Hepatic stellate cell (primary cell): ENCODE measurements around the gene PJA2.
"Not testable (repeated sequence)": the region's sequence is repeated elsewhere in the genome, so short reads cannot be mapped to it uniquely, and the experiment has no call there.

ENCODE experiments used
- DNase-seq: peaks from one replicate; pipeline ENCODE4 v3.0.0; 2011; ENCODE audit warnings: low spot score

Gene PJA2, protein sequence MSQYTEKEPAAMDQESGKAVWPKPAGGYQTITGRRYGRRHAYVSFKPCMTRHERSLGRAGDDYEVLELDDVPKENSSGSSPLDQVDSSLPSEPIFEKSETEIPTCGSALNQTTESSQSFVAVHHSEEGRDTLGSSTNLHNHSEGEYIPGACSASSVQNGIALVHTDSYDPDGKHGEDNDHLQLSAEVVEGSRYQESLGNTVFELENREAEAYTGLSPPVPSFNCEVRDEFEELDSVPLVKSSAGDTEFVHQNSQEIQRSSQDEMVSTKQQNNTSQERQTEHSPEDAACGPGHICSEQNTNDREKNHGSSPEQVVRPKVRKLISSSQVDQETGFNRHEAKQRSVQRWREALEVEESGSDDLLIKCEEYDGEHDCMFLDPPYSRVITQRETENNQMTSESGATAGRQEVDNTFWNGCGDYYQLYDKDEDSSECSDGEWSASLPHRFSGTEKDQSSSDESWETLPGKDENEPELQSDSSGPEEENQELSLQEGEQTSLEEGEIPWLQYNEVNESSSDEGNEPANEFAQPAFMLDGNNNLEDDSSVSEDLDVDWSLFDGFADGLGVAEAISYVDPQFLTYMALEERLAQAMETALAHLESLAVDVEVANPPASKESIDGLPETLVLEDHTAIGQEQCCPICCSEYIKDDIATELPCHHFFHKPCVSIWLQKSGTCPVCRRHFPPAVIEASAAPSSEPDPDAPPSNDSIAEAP

DNA sequence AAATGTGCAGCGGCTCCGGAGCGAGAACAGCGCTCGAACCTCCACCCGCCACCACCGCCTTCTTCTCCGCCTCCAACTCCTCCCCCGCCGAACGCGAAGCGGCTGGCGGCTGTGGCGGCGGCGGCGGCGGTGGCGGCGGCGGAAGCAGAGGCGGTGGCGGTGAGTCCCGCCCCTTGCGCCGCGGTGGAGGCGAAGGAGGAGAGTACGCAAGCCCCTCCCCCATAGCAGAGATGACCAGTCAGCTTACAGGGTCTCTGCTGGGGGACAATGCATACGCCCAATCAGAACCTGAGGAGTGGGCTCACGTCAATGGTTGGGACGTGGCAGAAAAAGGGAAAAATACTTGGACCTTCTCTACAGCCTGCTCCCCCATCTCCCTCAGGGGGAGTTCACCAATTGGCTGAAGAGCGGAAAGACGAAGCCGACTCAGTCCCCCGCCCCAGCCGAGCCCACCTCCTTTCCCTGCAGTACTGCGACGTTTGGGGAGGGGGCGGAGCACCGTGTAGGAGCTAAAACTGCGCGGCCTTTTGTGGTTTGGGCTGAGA is at the start of gene PJA2:
PJA2 (minus strand) TSS at position 131 of the 545 bp plus-strand sequence. CDS start 26,541 bp downstream, outside the sequence.
- peak; percentile 95 for DNase-seq

DNA sequence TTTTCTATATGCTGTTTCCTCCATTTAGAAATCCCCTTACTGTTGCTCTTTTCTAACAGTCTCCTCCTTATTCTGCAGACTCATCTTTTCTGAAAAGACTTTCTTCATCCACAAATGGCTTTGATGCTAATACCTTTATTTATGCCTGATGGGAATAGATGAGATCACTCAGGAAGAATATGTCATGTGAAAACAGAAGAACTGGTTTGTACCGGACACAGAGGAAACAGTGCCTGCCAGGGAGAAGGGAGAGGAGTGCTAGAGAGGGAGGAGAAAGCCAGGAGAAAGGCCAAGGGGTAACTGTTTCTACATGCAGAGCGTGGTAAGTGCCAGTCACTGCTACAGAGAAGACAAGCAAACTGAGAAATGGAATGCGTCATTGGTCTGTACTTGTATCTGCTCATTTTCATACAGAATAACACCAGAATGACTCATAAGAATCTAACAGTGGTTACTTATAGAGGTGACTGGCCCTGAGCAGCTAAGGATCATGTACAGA is 45.9 kb upstream of the PJA2 start:
- DNase-seq = peak; percentile 75

DNA sequence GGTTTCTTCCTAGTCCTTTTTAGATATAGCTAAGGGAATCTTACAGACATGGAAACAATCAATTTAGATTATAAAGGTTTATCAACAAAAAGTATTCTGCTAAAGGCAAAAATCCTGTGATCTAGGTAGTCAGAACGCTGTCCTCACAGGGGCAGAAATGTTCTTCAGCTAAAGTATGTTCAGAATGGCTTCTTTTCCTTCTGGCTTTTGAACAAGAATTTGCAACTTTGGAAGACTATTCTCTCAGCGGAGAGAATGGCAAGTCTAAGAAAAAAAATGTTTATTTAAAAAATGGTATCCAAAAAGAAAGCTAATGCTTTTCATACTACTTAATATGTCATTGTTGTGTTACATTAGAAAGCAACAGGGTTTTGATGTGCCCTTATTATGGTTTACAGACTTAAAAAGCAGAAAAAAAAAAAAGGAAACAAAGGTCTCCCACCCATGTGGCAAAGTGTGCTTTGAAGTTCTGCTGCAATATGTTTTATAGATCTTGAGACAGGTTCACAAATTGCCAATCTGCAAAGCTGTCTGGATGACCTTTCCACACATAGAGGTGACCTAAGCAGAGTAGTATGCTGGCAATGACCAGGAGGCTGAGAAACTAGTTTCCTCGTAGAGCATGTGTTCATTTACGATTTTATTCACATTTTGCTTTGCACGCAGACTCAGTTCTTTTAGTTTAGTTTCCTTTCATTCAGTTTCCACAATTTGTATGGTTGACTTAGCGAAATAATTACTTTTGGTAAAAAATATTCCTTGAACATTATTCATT is 45.1 kb upstream of the PJA2 start:
- no peak for DNase-seq

DNA sequence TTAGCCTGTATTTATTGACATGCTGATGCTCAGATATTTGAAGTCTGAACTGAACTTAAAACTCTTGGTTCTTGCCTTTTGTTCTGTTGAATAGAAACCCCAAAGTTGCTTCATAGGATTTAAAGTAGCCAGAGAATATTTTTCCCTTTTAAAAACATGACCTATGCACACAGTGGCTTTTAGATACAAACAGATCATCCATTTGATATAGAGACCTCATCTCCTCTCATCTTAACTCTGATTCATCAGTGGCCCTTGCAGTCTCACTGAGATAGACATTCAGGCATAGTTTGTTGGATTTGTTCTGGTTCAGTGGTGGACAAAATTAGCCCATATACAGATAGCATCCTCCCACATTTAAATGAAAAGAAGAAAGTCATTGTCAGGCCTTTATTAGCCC is 43.5 kb upstream of the PJA2 start:
- DNase-seq = no peak

DNA sequence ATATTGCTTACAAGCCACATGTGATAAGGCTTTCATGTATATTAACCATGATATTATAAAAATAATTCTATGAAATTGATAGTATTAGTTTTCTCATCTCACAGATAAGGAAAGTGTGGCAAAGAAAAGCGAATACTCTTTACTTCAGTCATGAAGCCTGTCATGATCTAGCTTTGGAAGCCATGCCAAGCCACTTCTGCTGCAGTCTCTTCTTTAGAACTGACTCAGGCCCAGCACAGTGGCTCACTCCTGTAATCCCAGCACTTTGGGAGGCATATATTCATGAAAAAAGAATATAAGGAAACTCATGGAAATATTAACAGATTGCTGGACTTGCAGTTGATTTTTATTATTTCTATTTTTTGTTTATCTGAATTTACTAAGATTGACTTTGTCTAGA is 42.9 kb upstream of the PJA2 start:
- no peak for DNase-seq

DNA sequence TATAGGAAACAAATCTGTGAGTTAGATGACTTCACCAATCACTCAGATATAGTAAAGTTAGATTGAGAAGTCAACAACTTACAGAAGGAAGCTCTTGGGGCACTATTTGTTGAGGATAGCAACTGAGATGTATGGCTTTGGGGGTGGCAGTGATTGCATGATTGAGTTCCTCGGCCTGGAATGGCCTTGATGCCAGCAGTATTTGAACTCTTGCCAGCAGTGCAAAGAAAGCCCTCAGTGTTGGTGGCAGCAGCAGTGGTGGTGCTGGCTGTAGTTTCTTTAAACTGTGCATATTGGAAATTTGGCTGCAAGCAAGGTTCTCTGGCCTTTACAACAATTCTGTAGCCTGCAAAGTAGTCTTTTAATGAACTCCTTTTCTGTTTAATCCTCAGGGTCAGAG is 41.4 kb upstream of the PJA2 start:
- DNase-seq = no peak

DNA sequence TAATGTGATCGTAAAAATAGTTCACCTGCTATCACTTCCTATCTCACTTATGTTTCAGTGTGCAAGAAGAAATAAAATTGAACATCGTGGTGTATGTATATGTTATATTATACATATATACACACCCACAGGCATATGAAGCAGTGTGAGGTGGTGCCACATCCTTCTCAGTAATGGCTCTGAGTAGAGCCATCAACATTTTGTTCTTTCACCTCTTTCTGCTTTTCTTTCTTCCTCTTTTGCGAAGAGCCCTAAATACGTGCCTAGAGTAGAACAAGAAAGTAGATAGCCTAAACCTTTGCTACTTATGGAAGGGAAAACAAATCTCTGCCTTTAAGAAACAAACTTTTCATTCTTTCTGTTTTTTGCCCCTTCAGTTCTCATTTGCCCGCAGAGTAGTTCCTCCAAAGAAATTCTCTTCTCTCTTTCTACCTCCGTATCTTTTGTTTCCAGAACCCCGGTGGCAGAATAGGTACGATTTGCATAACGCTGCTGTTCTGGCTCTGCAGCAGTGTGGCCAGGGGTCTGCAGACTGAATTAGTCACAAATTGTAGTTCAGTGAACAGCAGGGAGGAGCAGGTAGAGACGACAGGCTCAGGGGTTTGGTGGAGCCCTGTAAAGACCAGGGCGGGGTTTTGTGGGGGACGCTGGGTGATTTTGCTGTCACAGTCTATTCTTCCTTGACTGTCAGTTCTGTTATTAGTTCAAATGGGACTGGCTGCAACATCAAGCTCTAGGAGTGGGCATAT is 40.5 kb upstream of the PJA2 start:
- DNase-seq = no peak

DNA sequence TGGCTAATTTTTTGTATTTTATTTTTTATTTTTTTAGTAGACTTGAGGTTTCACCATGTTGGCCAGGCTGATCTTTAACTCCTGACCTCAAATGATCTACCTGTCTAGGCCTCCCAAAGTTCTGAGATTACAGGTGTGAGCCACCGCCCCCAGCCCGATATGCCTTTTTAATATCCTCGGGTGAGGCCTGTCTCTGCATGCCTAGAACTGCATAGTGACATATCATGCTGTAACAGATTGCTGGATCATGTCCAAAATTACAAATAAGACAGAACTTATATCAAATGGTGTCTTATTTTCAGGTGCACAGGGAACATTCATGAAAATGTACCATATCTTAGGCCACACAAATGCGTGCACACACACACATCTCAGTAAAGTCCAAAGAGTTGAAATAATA is 39.1 kb upstream of the PJA2 start:
- DNase-seq = no peak

DNA sequence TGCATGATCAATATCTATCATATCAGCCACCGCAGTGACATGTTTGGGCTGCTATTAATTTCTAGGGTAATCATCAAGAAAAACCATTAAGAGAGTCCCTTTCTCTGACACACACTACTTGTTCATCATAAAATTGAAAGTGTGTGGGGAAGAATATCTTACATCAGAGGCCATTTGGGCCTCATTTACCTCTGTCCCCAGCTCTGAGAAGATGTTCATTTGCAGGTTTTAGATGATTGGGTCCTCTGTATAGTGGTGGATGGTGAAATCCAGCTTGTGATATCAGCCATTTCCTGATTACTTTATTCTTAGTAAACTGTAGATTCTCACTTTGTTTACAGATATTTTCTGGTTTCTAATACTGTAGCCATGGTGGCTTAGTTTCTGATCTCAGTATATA is 29.8 kb upstream of the PJA2 start:
- no peak for DNase-seq

DNA sequence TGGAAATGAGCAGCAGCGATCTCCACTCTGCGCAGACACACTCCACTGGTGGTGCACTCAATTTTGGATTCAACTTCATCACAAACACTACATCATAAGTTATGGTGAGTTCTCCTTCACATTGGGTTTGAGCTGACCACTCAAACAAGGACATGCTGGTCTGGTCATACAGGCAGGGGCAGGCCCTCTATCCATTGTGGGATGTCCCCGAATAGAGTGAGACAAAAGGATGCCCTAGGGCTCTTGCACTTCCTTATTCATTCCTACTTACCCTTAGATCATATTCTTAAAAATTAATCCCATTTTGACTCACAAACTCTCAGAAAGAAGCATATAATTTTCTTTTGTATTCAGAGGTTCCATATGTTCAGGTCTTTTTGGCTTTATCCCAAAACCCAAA is 16.3 kb upstream of the PJA2 start:
- no peak for DNase-seq

DNA sequence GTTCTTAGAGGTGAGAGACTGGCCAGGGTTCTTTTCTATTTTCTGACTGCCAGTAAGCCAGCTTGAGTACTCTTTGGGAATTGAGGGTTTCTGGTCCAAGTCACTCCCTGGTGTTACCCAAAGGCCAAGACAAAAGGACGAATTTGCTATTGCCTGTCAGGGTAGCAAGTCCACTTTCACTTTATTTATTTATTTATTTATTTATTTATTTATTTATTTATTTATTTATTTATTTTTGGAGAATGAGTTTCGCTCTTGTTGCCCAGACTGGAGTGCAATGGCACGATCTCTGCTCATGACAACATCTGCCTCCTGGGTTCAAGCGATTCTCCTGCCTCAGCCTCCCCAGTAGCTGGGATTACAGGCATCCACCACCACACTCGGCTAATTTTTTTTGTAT is 15.7 kb upstream of the PJA2 start:
- DNase-seq = not testable (repeated sequence)

DNA sequence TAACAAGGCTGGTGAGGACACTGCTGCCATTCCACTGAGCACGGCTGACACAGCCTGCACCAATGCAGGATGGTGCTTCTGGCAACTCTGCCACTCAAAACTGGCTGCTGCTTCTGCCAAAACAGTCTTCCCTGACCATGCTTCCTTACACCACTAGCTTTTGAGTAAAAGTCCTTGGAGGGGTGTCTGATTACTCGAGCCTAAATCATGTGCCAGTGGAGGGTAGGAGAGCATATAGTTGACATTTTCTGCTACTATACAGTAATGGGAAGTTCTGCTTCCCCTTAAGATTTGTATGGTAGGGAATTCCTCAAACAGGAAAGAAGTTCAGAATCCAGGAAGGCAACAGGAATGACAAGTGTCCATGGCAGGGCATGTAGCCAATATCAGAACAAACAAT is 12.2 kb upstream of the PJA2 start:
- DNase-seq = no peak

DNA sequence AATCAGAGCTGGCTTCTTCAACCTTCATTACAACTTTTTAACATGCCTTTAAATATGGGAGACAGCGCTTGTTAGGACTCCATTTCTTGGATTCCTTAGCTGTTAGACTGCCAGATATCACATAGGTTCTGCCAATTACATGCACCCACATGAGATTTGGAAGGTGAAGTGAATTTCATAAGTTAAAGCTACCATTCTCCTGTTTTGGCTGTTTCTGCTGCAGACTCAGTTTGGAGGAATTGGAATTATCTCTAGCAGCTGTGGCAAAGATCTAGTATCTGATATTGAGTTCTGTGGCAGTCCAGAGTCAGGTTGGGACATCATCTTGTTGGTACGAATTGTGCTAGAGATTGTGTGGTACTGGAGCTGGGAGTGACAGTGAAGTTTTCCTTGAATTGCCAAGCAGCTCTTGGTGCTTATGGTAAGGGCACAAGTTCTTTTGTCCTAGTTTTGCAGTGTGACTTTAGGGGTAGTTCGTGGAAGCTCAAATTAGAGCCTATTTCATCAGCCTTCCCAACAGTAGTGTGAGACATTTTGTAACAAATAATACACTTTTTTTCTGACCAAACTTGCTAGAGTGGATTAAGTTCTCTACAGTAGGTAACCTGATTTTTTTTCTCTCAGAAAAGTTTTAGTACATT is 9.1 kb upstream of the PJA2 start:
- no peak for DNase-seq

DNA sequence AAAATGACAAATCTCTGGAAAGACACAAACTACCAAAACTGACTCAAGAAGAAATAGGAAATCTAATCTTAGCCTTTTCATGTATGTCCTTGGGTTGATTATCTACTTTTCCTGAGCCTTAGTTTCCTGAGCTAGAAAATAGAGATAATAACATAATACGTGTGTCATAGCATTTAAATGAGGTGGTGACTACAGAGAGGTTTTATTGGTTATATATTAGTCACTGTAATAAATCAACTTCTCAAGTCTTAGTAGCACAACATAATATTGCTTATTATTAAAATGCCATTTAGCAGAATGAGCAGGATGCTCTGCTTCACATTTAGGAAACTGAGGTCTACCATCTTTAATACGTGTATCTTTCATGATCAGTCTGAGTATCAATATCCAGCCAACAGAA is 7.1 kb upstream of the PJA2 start:
- DNase-seq = no peak

DNA sequence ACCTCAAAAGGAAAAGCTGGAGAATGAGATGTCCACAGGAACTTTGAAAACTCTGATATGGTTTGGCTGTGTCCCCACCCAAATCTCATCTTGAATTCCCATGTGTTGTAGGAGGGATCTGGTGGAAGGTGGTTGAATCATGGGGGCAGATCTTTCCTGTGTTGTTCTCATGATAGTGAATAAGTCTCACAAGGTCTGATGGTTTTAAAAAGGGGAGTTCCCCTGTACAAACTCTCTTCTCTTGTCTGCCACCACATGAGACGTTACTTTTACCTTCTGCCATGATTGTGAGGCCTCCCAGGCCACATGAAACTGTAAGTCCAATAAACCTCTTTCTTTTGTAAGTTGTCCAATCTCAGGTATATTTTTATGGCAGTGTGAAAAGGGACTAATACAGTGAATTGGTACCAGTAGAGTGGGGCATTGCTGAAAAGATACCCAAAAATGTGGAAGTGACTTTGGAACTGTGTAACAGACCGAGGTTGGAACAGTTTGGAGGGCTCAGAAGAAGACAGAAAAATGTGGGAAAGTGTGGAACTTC is 4.2 kb upstream of the PJA2 start:
- not testable (repeated sequence) for DNase-seq

DNA sequence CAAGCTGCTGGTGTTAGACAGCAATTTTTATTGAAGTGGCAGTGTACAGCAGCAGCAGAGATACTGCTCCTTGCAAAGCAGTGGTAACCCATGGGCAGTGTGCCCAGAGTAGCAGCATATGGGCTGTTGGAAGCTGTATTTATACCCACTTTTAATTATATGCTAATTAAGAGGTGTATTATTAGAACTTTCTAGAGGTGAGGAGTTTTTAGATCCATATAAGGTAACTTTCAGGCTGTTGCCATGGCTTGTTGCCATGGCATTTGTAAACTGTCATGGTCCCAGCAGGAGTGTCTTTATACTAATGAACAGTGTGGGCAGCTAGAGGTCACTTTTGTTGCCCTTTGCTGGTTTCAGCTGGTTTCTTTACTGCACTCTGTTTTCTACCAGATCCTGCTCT is 3.7 kb upstream of the PJA2 start:
- no peak for DNase-seq

DNA sequence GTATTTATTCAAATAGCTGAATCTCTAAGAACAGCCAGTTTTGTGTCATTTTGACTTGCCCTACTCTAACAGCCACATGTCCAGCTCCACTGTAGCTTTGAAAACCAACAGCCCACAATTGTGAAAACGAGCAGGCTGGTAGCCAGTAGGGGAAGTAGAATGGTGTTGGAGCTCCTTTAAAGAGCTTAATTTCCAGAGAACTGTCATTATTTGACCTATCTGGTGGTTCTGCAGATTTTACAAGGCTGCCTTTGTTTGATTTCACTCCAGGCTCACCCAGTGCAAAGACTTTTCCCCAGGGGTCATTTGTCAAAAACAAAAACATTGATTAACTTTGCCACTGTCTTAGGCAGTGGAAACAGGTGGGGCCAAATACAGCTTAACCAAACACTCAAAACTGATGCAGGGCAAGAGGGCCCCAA is 3.2 kb upstream of the PJA2 start:
- DNase-seq = no peak

DNA sequence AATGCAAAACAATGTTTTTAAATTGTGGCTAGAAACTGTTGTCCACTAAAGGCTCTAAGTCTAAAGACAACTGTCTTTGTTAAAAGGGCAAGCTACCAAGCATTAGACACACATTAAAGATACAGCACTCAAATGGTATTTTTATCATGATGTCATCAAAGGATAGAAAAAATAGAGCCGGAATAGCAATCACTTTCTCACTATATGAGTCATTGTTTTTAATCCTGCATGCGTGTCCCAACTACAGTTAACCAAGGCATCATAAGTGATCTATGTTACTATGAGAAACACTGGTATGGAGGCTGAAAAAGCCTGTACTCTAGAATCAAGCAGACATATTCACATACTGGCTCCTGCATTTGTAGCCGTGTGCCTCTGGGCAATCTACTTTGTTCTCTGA is 1.9 kb upstream of the PJA2 start:
- DNase-seq = peak; percentile 58

DNA sequence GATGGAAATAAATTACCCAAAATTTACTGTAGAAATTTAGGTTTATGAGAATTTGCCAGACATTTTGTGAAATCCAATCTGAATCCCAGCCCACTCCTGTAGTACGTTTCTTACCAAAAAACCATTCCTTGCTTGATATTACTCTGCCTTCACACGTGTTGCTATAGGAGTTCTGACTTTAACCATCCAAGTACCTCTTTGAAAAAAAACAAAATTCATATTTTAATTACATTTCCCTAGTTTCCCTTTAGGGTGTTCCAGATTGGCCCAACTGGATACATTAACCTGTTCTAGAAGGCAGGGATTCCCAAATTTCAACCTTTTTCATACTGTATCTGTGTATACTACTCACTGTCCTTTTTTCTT is 1.4 kb upstream of the PJA2 start:
- no peak for DNase-seq

DNA sequence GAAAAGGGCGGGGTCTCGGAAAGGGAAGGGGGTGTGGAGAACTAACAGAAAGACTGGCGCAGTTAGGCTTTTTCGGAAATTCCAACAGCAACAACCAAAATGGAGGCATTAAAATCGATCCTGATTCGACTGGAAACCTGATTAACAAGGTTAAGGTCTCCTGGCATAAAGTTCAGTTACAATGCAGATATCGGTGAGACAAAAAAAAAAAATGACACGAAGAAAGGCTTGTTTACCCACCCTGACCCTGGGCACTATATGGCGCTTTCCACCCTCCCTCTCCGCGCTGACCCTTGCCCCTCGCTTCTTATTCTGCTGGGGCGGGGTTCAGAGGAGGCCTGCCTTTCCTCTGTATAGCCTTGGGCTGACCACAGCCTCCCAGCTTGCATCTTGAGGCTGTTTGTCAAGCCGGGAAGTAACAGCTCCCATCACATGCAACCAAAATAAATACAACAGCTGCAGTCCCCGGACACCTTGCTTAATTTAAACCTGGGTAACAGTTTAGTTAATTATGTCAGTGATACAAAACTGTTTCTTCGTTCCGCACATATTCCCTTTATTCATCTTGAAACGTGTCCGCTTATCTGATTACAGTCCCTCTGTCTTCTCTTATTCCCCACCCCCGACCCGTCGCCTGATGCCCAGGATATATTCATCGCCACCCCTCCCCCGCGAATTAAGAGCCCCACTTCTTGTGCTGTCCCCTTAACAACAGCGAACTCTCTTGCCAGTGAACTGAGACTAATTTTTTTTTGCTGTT is 795 bp upstream of the PJA2 start:
- peak; percentile 32 for DNase-seq
